NB4 (cell line): Measurements from ENCODE around the gene ZNF345.

Experiments used
- CTCF ChIP-seq: IDR thresholded peaks from one replicate; pipeline ENCODE4 v1.5.1; 2012; ENCODE audit warnings: low read depth, low read length
- MAX ChIP-seq: IDR thresholded peaks from 2 replicates; pipeline ENCODE4 v1.6.1; 2011; ENCODE audit warnings: low read depth, low read length
- MYC ChIP-seq: IDR thresholded peaks from 2 replicates; pipeline ENCODE4 v1.6.1; 2011; ENCODE audit warnings: low read depth, low read length
- POLR2A ChIP-seq: IDR thresholded peaks from 2 replicates; pipeline ENCODE4 v1.6.1; 2011; ENCODE audit warnings: mild to moderate bottlenecking; ENCODE audit not compliant: insufficient read length; ENCODE audit errors: extremely low read depth

- TF ChIP-seq CTCF (no peak), MAX (no peak), POLR2A (no peak), MYC (no peak)
Measured at GRCh38 chr19:36807029-36807428, 43.6 kb upstream of the ZNF345 start.
